Loucy (cell line): ENCODE measurements around the gene ERG28.
"Not testable (repeated sequence)": the region's sequence is repeated elsewhere in the genome, so short reads cannot be mapped to it uniquely, and the experiment has no call there.

Experiments used
- H2AFZ ChIP-seq: fragments of 200-600 bp; sonication (generic); 2 replicates; pipeline ENCODE4 v1.6.0; 2016; ENCODE audit warnings: antibody characterized with exemption, mild to moderate bottlenecking, low read length, moderate library complexity
- H3F3A ChIP-seq: fragments of 200-600 bp; 2 replicates; pipeline ENCODE4 v1.6.0; 2016; ENCODE audit warnings: antibody characterized with exemption, low read depth, mild to moderate bottlenecking
- H3K27me3 ChIP-seq: fragments of 200-600 bp; sonication (generic); 2 replicates; pipeline ENCODE4 v1.6.1; 2014; ENCODE audit warnings: low read length, mild to moderate bottlenecking; ENCODE audit not compliant: insufficient read depth, poor library complexity, severe bottlenecking
- H3K36me3 ChIP-seq: fragments of 200-600 bp; sonication (generic); 2 replicates; pipeline ENCODE4 v1.6.1; 2016; ENCODE audit warnings: low read length; ENCODE audit not compliant: insufficient read depth
- H3K4me1 ChIP-seq: fragments of 200-600 bp; sonication (generic); 2 replicates; pipeline ENCODE4 v1.5.1; 2014; ENCODE audit warnings: low read length, mild to moderate bottlenecking; ENCODE audit not compliant: insufficient read depth, poor library complexity, severe bottlenecking
- H3K4me2 ChIP-seq: fragments of 200-600 bp; sonication (generic); 2 replicates; pipeline ENCODE4 v1.6.0; 2014; ENCODE audit warnings: antibody characterized with exemption, low read length, low read depth, mild to moderate bottlenecking; ENCODE audit not compliant: poor library complexity, severe bottlenecking
- H3K4me3 ChIP-seq: fragments of 200-600 bp; sonication (generic); 2 replicates; pipeline ENCODE4 v1.5.1; 2014; ENCODE audit warnings: low read length, mild to moderate bottlenecking, mixed read lengths; ENCODE audit not compliant: poor library complexity, severe bottlenecking
- H3K79me2 ChIP-seq: fragments of 200-600 bp; sonication (generic); 2 replicates; pipeline ENCODE4 v1.6.1; 2014; ENCODE audit warnings: low read length; ENCODE audit not compliant: insufficient read depth
- H3K9ac ChIP-seq: fragments of 200-600 bp; sonication (generic); 2 replicates; pipeline ENCODE4 v1.6.0; 2014; ENCODE audit warnings: mild to moderate bottlenecking, low read depth, low read length, moderate library complexity; ENCODE audit not compliant: poor library complexity, severe bottlenecking
- H3K9me2 ChIP-seq: fragments of 200-600 bp; sonication (generic); replicated peaks from 2 replicates; pipeline ENCODE4 v1.6.1; 2016; ENCODE audit warnings: low read depth, low read length, mixed read lengths
- H3K9me3 ChIP-seq: fragments of 200-600 bp; sonication (generic); 2 replicates; pipeline ENCODE4 v1.6.1; 2014; ENCODE audit warnings: mild to moderate bottlenecking, antibody characterized with exemption, low read length, low read depth; ENCODE audit not compliant: insufficient read depth
- H4K20me1 ChIP-seq: fragments of 200-600 bp; sonication (generic); 2 replicates; pipeline ENCODE4 v1.6.0; 2014; ENCODE audit warnings: antibody characterized with exemption, low read length, mild to moderate bottlenecking; ENCODE audit not compliant: insufficient read depth, poor library complexity, severe bottlenecking
- EZH2phosphoT487 ChIP-seq: fragments of 200-600 bp; IDR thresholded peaks from 2 replicates; pipeline ENCODE4 v1.6.1; 2018; ENCODE audit warnings: antibody characterized with exemption, mild to moderate bottlenecking, moderate library complexity, borderline replicate concordance
- TF ChIP-seq, protein P1 (sequence below): fragments of 200-600 bp; sonication (generic); conservative IDR thresholded peaks from 2 replicates; pipeline ENCODE4 v1.5.1; 2014; ENCODE audit warnings: mild to moderate bottlenecking, antibody characterized with exemption, low read length

Gene ERG28

DNA sequence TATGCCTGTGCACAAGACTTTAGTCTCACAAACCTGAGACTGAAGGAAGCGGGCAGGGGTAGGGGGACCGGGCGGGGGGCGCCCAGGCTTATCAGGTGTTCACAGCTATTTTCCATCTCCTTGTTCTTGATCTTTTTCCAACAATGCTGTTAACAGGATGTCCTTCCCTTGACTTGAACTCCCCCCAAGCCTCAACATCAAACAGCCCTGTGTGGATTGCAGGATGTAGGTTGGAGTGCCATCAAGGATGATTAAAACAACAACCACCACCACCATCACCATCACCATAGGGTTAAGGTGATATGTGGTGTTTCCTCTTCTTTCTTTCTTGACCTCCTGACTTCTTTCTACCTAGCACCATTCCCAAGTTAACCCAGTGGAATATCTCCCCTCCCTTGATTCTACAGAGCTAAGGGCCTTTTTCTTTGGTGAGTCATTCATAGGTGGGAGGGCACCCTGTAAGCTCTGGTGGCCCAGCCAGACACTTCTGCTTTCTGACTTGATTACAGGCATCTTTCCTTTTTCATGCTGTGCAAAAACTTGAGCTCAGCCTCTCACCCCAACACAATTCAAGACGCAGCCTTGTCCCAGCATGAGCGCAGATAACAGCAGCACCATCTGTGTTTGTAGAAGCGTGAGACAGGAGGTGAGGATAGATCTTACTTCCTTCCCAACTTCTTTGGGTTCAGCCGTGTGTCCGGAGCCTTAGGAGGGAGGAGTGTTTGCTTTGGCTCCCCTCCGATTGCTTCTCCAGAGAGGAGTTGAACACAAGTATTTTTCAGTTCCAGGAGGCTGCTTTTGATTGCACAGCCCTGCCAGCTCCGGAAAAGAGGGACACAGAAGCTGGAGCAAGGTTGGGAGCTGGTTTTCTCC lies 55.5 kb downstream of the ERG28 start:
- H3K79me2 ChIP-seq = no peaks in the 10 kb centered on the region
- no peaks in the 10 kb centered on the region for H4K20me1 ChIP-seq
- H3K9me2 ChIP-seq = no peaks in the 10 kb centered on the region
- H3K4me2 ChIP-seq = no peak overlapping the region
- no peak overlapping the region for H3K9ac ChIP-seq
- TF ChIP-seq, protein P1, sequence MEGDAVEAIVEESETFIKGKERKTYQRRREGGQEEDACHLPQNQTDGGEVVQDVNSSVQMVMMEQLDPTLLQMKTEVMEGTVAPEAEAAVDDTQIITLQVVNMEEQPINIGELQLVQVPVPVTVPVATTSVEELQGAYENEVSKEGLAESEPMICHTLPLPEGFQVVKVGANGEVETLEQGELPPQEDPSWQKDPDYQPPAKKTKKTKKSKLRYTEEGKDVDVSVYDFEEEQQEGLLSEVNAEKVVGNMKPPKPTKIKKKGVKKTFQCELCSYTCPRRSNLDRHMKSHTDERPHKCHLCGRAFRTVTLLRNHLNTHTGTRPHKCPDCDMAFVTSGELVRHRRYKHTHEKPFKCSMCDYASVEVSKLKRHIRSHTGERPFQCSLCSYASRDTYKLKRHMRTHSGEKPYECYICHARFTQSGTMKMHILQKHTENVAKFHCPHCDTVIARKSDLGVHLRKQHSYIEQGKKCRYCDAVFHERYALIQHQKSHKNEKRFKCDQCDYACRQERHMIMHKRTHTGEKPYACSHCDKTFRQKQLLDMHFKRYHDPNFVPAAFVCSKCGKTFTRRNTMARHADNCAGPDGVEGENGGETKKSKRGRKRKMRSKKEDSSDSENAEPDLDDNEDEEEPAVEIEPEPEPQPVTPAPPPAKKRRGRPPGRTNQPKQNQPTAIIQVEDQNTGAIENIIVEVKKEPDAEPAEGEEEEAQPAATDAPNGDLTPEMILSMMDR = no peak
- TF ChIP-seq EZH2phosphoT487 = no peak
- H3F3A ChIP-seq = no peaks in the 10 kb centered on the region
- H3K4me3 ChIP-seq = no peak overlapping the region
- no peaks in the 10 kb centered on the region for H3K9me3 ChIP-seq
- H3K27me3 ChIP-seq = no peaks in the 10 kb centered on the region
- no peaks in the 10 kb centered on the region for H3K36me3 ChIP-seq
- H3K4me1 ChIP-seq = no peaks in the 10 kb centered on the region
- H2AFZ ChIP-seq = no peak overlapping the region

DNA sequence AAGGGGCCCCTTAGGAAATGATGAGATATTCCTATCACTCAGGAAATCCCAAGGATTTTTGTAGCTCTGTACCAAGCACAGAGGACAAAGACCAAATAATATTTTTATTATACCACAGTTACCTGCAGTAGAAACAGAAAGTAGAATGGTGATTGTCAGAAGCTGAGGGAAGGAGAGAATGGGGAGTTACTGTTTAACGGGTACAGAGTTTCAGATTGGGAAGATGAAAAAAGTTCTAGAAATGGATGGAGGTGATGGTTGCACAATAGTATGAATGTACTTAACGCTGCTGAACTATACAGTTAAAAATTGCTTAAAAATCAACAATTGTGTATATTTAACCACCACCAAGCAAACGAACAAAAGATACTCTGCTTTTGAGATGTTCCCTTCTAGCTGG lies 58.2 kb downstream of the ERG28 start:
- Histone ChIP-seq H3K4me2 (no peak overlapping the region), H4K20me1 (no peaks in the 10 kb centered on the region), H3K4me3 (no peak overlapping the region), H3K27me3 (no peaks in the 10 kb centered on the region), H3K9me3 (no peaks in the 10 kb centered on the region), H3K36me3 (no peaks in the 10 kb centered on the region), H3K9me2 (no peaks in the 10 kb centered on the region), H3K4me1 (no peaks in the 10 kb centered on the region), H3K79me2 (no peaks in the 10 kb centered on the region), H3F3A (no peaks in the 10 kb centered on the region), H3K9ac (no peak overlapping the region), H2AFZ (no peak overlapping the region)
- TF ChIP-seq, protein P1 = no peak
- no peak for TF ChIP-seq EZH2phosphoT487

DNA sequence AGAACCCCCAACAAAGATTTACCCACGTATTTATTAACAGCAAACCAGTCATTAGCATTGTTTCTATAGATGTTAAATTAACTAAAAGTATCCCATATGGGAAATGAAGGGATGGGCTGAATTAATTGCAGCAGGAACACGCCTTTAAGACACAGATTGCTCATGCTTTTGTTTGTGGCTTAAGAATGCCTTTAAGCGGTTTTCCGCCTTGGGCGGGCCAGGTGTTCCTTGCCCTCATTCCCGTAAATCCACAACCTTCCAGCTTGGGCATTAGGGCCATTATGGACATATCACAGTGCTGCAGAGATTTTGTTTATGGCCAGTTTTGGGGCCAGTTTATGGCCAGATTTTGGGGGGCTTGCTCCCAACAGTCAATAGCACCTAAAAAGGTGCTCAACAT lies 59.6 kb downstream of the ERG28 start:
- not testable (repeated sequence) for H3K4me1 ChIP-seq, H3F3A ChIP-seq, H3K9ac ChIP-seq, H3K4me2 ChIP-seq, H3K79me2 ChIP-seq, H3K27me3 ChIP-seq, H2AFZ ChIP-seq, H3K36me3 ChIP-seq, H4K20me1 ChIP-seq, H3K4me3 ChIP-seq, H3K9me2 ChIP-seq, H3K9me3 ChIP-seq

DNA sequence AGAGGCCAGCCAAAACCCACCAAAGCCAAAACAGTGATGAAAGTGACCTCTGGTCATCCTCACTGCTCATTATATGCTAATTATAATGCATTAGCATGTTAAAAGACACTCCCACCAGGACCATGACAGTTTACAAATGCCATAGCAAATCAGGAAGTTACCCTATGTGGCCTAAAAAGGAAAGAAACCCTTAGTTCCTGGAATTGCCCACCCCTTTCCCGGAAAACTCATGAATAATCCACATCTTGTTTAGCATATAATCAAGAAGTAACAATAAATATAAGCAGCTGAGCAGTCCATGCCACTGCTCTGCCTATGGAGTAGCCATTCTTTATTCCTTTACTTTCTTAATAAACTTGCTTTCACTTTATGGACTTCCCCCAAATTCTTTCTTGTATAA lies 60.6 kb downstream of the ERG28 start:
- H3K9me2 ChIP-seq, H3K4me2 ChIP-seq, H4K20me1 ChIP-seq, H3K36me3 ChIP-seq, H2AFZ ChIP-seq, H3F3A ChIP-seq, H3K79me2 ChIP-seq, H3K4me3 ChIP-seq, H3K4me1 ChIP-seq, H3K27me3 ChIP-seq, H3K9ac ChIP-seq, H3K9me3 ChIP-seq: not testable (repeated sequence)
